MG63 (cell line): ENCODE data around the gene DKKL1. TPM values are rescaled to one million over a fixed set of nuclear protein-coding genes. Genes with fewer than 3 reads are reported as not detected.

ENCODE experiments used
- DNase-seq: peaks from one replicate; pipeline ENCODE4 v3.0.0-alpha.2; 2020
- H3K27me3 ChIP-seq: fragments of 250-450 bp; sonication (Bioruptor Pico); 2 replicates; pipeline ENCODE4 v1.5.1; 2020; ENCODE audit warnings: mild to moderate bottlenecking, moderate library complexity
- H3K36me3 ChIP-seq: fragments of 250-450 bp; sonication (Bioruptor Pico); 2 replicates; pipeline ENCODE4 v1.5.1; 2020; ENCODE audit warnings: mild to moderate bottlenecking, moderate library complexity
- H3K4me3 ChIP-seq: fragments of 250-450 bp; sonication (Bioruptor Pico); 2 replicates; pipeline ENCODE4 v1.5.1; 2020; ENCODE audit warnings: mild to moderate bottlenecking, moderate library complexity
- H3K9me3 ChIP-seq: fragments of 250-450 bp; sonication (Bioruptor Pico); 2 replicates; pipeline ENCODE4 v1.5.1; 2020; ENCODE audit warnings: mild to moderate bottlenecking, moderate library complexity
- total RNA-seq: library from RNA; depleted of rRNA; stranded (reverse); fragments of >200 nt; shearing (Covaris generic); gene quantifications from 2 replicates; pipeline ENCODE4 v1.2.3, GENCODE V29; 2014; ENCODE audit warnings: low replicate concordance

Gene DKKL1
- total RNA-seq, 1 experiment from 2014 or later: not detected

- Histone ChIP-seq H3K9me3 (no peaks in the 10 kb centered on the region), H3K4me3 (no peak overlapping the region), H3K27me3 (no peaks in the 10 kb centered on the region), H3K36me3 (no peaks in the 10 kb centered on the region)
- no peak for DNase-seq
These were observed 27.7 kb upstream of the DKKL1 start for GRCh38 chr19:49335784-49336481.

- H3K36me3 ChIP-seq: no peaks in the 10 kb centered on the region
- no peak for DNase-seq
- no peak overlapping the region for H3K4me3 ChIP-seq
- no peaks in the 10 kb centered on the region for H3K9me3 ChIP-seq
- no peaks in the 10 kb centered on the region for H3K27me3 ChIP-seq
These were observed 27.0 kb upstream of the DKKL1 start for GRCh38 chr19:49336482-49337266.

DNA sequence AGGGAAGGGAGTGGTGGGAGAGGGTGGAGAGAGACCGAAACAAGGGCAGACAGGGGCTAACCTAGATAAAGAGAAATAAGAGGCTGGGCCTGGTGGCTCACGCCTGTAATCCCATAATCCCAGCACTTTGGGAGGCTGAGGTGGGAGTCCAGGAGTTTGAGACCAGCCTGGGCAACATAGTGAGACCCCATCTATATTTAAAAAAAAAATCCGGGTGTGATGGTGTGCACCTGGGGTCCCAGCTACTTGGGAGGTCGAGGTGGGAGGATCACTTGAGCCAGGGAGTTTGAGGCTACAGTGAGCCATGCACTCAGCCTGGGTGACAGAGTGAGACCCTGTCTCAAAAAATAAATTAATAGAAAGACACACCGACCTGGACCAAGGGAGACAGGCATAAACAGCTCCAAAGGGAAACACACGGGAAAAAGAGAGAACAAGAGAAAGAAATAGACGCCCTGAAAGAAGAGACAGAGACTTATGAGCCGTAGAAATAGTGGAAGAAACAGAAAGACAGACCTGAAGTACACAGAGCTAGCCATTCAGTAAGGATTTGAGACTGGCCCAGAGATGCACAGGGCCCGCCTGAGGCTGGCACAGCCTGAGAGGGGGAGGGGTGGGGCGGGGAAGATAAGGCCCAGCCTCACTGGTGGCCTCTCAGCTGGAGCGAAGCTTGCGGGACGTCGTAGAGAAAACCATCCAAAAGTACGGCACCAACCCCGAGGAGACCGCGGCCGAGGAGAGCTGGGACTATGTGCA lies 26.2 kb upstream of the DKKL1 start:
- no peak for DNase-seq
- H3K27me3 ChIP-seq: no peaks in the 10 kb centered on the region
- H3K9me3 ChIP-seq: no peaks in the 10 kb centered on the region
- no peaks in the 10 kb centered on the region for H3K36me3 ChIP-seq
- H3K4me3 ChIP-seq: no peak overlapping the region

DNA sequence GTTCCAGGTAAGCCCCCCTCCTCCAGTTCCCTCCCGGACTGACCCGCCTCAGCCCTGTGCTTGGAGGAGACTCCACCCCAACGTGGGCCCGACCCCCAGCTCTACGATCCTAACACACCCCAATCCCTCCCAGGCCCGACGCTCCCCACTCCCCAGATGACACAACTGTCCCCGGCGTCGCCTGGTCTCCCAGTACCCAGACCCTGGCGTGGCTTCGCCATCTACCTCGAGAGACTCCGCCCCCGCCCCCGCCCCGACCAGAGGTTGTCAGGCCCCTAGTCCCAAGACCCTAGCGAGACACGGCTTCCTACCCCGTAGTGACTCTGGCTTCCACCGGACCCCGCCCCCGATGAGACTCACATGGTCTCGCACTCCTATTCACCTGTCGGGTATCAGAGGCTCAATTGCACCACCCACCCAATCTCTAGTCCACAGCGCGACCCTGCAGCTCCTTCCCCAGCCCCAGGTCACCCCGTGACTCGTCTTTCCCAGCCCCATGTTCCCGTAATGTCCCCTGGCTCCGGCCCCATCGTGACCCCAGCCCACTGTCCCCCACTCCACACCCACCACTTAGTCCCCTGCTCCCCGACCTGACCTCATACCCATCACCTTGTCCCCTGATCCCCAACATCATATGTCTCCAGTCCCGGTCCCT lies 25.5 kb upstream of the DKKL1 start:
- Histone ChIP-seq H3K9me3 (no peaks in the 10 kb centered on the region), H3K27me3 (no peaks in the 10 kb centered on the region), H3K36me3 (no peaks in the 10 kb centered on the region), H3K4me3 (no peak overlapping the region)
- DNase-seq: no peak

DNA sequence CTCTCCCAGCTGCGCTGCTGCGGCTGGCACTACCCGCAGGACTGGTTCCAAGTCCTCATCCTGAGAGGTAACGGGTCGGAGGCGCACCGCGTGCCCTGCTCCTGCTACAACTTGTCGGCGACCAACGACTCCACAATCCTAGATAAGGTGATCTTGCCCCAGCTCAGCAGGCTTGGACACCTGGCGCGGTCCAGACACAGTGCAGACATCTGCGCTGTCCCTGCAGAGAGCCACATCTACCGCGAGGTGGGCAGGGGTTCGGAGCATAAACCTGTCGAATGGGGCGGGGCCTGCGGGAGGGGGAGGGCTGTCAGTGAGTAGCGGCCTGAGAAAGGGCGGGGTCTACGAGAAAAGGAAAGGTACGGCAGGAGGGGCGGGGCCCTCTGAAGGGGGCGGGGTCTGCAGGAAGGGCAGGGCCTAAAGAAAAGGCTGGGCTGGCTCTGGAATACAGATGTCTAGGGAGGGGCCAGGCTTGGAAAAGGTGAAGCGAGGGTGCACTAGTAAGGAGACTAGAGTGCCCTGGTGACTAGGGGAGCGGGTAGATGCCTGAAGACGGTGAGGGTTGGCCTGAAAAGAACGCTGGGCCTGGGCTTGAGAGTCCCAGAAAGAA lies 24.9 kb upstream of the DKKL1 start:
- no peak overlapping the region for H3K4me3 ChIP-seq

DNA sequence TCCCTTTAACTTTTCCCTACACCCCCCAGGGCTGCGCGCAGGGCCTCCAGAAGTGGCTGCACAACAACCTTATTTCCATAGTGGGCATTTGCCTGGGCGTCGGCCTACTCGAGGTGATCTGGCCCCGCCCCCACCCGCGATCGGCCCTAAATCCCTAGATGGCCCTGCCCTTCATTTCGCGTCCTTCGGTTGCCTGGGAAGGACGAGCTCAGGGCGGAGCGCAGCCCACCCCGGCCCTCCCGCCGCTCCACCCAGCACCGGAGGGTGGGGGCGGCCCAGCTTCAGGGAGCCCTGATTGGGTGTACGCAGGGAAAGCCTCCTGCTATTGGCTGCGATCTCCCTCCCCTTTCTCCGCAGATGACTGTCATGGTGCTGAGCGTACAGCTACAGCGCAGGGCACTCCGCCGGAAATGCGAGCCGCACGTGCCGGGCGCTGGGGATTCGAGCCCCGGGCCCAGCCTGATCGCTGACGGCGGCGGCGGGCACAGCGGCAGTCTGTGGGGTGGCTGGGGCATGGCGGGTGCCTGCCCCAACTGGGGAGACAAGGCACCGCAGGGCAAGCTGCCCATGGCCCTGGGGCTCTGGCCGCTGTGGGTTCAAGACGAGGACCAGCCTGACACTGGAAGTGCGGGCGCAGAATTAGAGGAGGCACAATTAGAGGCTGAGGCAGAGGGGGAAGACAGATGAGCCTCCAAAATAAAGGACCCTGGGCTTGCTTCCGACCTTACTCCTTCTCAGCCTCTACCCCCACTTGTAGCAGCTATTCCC lies 24.2 kb upstream of the DKKL1 start:
- H3K36me3 ChIP-seq: no peaks in the 10 kb centered on the region
- DNase-seq: peak; percentile 28
- H3K27me3 ChIP-seq: no peaks in the 10 kb centered on the region
- H3K4me3 ChIP-seq: no peak overlapping the region
- H3K9me3 ChIP-seq: no peaks in the 10 kb centered on the region

More for the DNA sequence above, 24.9 kb upstream of the DKKL1 start:
- Histone ChIP-seq H3K9me3 (no peaks in the 10 kb centered on the region), H3K27me3 (no peaks in the 10 kb centered on the region), H3K36me3 (no peaks in the 10 kb centered on the region)
- peak; percentile 16 for DNase-seq

- 0 out of 2 replicates have a peak, but pooled peaks cover 2% of the 10 kb centered on the region for H3K36me3 ChIP-seq
- peak; percentile 14 for DNase-seq
- H3K27me3 ChIP-seq: no peaks in the 10 kb centered on the region
- H3K9me3 ChIP-seq: no peaks in the 10 kb centered on the region
- H3K4me3 ChIP-seq: no peak overlapping the region
These were observed 23.4 kb upstream of the DKKL1 start for GRCh38 chr19:49340069-49340864.

- no peaks in the 10 kb centered on the region for H3K27me3 ChIP-seq
- 0 out of 2 replicates have a peak, but pooled peaks cover 2% of the 10 kb centered on the region for H3K36me3 ChIP-seq
- no peak for DNase-seq
- no peak overlapping the region for H3K4me3 ChIP-seq
- no peaks in the 10 kb centered on the region for H3K9me3 ChIP-seq
These were observed 22.6 kb upstream of the DKKL1 start for GRCh38 chr19:49340865-49341718.

- no peak for DNase-seq
- Histone ChIP-seq H3K9me3 (no peaks in the 10 kb centered on the region), H3K36me3 (0 out of 2 replicates have a peak, but pooled peaks cover 2% of the 10 kb centered on the region), H3K27me3 (no peaks in the 10 kb centered on the region), H3K4me3 (no peak overlapping the region)
These were observed 21.4 kb upstream of the DKKL1 start for GRCh38 chr19:49342291-49342721.

GRCh38 chr19:49343123-49343522 lies 20.6 kb upstream of the DKKL1 start:
- Histone ChIP-seq H3K36me3 (0 out of 2 replicates have a peak, but pooled peaks cover 5% of the 10 kb centered on the region), H3K9me3 (no peaks in the 10 kb centered on the region), H3K4me3 (no peak overlapping the region), H3K27me3 (no peaks in the 10 kb centered on the region)
- no peak for DNase-seq

DNA sequence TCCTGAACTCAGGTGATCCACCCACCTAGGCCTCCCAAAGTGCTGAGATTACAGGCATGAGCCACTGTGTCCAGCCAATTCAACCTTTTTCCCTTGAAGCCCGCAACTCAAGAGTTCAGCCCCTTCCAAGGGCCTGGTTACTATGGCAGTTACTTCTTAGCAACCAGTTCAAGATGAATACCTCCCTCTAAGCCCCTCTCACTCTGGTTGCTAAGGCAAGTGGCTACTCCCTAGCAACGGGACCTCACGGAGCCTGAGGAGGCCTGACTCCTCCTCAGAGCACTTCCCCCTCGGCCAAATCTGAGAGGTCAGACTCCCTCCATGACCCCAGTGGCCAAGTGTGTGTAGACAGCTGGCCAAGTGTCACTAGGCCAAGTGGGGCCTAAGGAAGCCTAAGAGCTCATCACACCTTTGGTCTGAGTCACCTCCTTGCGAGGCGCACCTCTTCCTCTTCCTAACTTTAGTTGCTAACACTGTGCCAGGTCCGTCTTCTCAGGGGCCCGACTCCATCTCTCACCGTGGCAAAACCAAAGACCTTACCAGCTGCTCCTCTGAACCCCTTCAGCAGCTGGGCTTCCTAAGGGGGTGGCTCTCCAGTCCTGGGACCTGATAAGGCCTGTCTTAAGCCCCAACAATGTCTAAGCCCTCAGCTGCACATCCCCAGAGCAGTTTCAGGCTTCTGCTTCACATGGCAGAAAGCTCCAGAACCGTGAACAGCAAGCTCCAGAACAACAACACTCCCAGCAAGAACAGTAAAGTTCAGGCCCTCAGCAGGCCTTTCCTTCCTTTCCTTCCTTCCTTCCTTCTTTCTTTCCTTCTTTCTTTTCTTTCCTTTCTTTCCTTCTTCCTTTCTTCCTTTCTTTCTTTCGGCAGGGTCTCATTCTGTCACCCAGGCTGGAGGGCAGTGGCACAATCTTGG lies 18.9 kb upstream of the DKKL1 start:
- DNase-seq: no peak
- Histone ChIP-seq H3K9me3 (no peaks in the 10 kb centered on the region), H3K4me3 (no peak overlapping the region), H3K27me3 (no peaks in the 10 kb centered on the region), H3K36me3 (peaks cover 9% of the 10 kb centered on the region; the same call in 1 of the 2 replicates)

DNA sequence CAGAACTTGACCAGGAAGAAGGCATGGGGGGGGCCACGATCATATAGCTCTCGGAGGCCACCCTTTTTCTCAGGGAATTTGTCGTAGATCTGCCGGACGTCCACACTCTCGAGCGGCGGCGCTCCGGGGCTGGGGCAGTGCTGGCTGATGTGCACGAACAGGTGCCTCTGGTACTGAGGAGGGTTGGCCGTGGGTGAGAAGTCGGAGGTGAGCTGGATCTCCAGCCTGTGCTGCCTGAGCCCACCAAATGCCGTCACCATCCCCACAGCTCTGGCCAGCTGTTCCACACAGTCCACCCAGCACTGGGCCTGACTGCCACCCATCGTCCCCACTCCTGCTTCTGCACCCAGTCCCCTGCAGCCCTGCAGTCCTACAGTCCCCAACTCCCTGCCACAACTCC lies 16.5 kb upstream of the DKKL1 start:
- no peaks in the 10 kb centered on the region for H3K27me3 ChIP-seq
- no peak for DNase-seq
- peaks cover 15% of the 10 kb centered on the region for H3K36me3 ChIP-seq

GRCh38 chr19:49347835-49348234 lies 15.8 kb upstream of the DKKL1 start:
- Histone ChIP-seq H3K9me3 (no peaks in the 10 kb centered on the region), H3K4me3 (no peak overlapping the region), H3K36me3 (peaks cover 15% of the 10 kb centered on the region), H3K27me3 (no peaks in the 10 kb centered on the region)
- peak; percentile 35 for DNase-seq

More for the DNA sequence above, 16.5 kb upstream of the DKKL1 start:
- H3K4me3 ChIP-seq: no peak overlapping the region
- no peaks in the 10 kb centered on the region for H3K9me3 ChIP-seq
